Ascending aorta (tissue), 2 donors: ENCODE measurements around the gene OCIAD1. TPM values are rescaled to one million over a fixed set of nuclear protein-coding genes. Genes with fewer than 3 reads are reported as not detected.
A peak's percentile ranks its signal among the peaks of the same experiment; 100 is the strongest.
"Not testable (repeated sequence)": the region's sequence is repeated elsewhere in the genome, so short reads cannot be mapped to it uniquely, and the experiment has no call there.

ENCODE experiments used
- DNase-seq, 2 donors: peaks; one replicate each; pipeline ENCODE4 v3.0.0-alpha.2; 2019; ENCODE audit warnings: low spot score in 2 of 2
- H3K27ac ChIP-seq, 2 donors: fragments of 200-600 bp; sonication (generic); one replicate each; pipeline ENCODE4 v1.5.1; 2016 to 2017; ENCODE audit warnings: mild to moderate bottlenecking in 1 of 2
- H3K27me3 ChIP-seq: fragments of 200-600 bp; sonication (generic); one replicate; pipeline ENCODE4 v1.5.1; 2017
- H3K36me3 ChIP-seq, 2 donors: fragments of 200-600 bp; sonication (generic); one replicate each; pipeline ENCODE4 v1.5.1; 2016
- H3K4me1 ChIP-seq, 2 donors: fragments of 200-600 bp; sonication (generic); one replicate each; pipeline ENCODE4 v1.5.1; 2016 to 2017; ENCODE audit warnings: mild to moderate bottlenecking in 1 of 2
- H3K4me3 ChIP-seq, 2 donors: fragments of 200-600 bp; sonication (generic); one replicate each; pipeline ENCODE4 v1.5.1; 2016 to 2017; ENCODE audit warnings: mild to moderate bottlenecking in 1 of 2
- H3K9me3 ChIP-seq, 2 donors: fragments of 200-600 bp; sonication (generic); one replicate each; pipeline ENCODE4 v1.5.1; 2016
- CTCF ChIP-seq, 3 experiments: fragments of 200-600 bp in 2 of 3; fragments of 450-650 bp in 1 of 3; sonication (generic) in 2 of 3; IDR thresholded peaks; one replicate each; pipeline ENCODE4 v1.5.1; 2016 to 2019; ENCODE audit warnings: antibody characterized with exemption in 3 of 3, mild to moderate bottlenecking in 1 of 3, moderate library complexity in 1 of 3
- intact Hi-C: fragments of 100-400 bp; cut with DNase I; formaldehyde crosslinking; loops from one replicate; pipeline ENCODE4 v1.15.1; 2023
- total RNA-seq: library from RNA; depleted of rRNA; stranded (reverse); fragments of >200 nt; gene quantifications from one replicate; pipeline ENCODE4 v1.1.0, GENCODE V29; 2016

Gene OCIAD1
- total RNA-seq, 1 donor from 2014 or later = 146 TPM

- Histone ChIP-seq H3K36me3 (no peaks in the 10 kb centered on the region), H3K4me1 (peaks cover 9 to 35% of the 10 kb centered on the region in 2 donors), H3K27me3 (no peaks in the 10 kb centered on the region), H3K27ac (peak overlapping the region; percentile 77 to 80), H3K4me3 (peak overlapping the region; percentile 16 to 45), H3K9me3 (no peaks in the 10 kb centered on the region)
- peak in 1 of 2 donors; percentile 70 for DNase-seq
- intact Hi-C loops = no loop called here
- no peak for TF ChIP-seq CTCF (IDR thresholded peaks at IDR 0.05)
These were observed 26.1 kb upstream of the OCIAD1 start for GRCh38 chr4:48804584-48805301.

GRCh38 chr4:48812866-48813265, 18.0 kb upstream of the OCIAD1 start:
- no peaks in the 10 kb centered on the region for H3K9me3 ChIP-seq
- intact Hi-C loops = no loop called here
- DNase-seq = no peak
- no peak overlapping the region for H3K4me3 ChIP-seq
- no peaks in the 10 kb centered on the region for H3K27me3 ChIP-seq
- H3K36me3 ChIP-seq = no peaks in the 10 kb centered on the region
- no peak for TF ChIP-seq CTCF (IDR thresholded peaks at IDR 0.05)
- no peak overlapping the region for H3K27ac ChIP-seq
- H3K4me1 ChIP-seq = no peaks in the 10 kb centered on the region

GRCh38 chr4:48813964-48814363, 16.9 kb upstream of the OCIAD1 start:
- Histone ChIP-seq H3K27ac (no peak overlapping the region), H3K4me3 (no peak overlapping the region), H3K4me1 (no peaks in the 10 kb centered on the region), H3K27me3 (no peaks in the 10 kb centered on the region), H3K36me3 (no peaks in the 10 kb centered on the region), H3K9me3 (no peaks in the 10 kb centered on the region)
- DNase-seq = no peak
- no peak for TF ChIP-seq CTCF (IDR thresholded peaks at IDR 0.05)
- intact Hi-C loops = no loop called here

GRCh38 chr4:48815483-48815882, 15.4 kb upstream of the OCIAD1 start:
- intact Hi-C loops = no loop called here
- H3K4me3 ChIP-seq = no peak overlapping the region
- no peak for TF ChIP-seq CTCF (IDR thresholded peaks at IDR 0.05)
- H3K27ac ChIP-seq = no peak overlapping the region
- no peaks in the 10 kb centered on the region for H3K9me3 ChIP-seq
- H3K36me3 ChIP-seq = no peaks in the 10 kb centered on the region
- H3K27me3 ChIP-seq = no peaks in the 10 kb centered on the region
- no peaks in the 10 kb centered on the region for H3K4me1 ChIP-seq
- DNase-seq = no peak

GRCh38 chr4:48816297-48816696, 14.6 kb upstream of the OCIAD1 start:
- H3K27ac ChIP-seq, H3K9me3 ChIP-seq, H3K36me3 ChIP-seq, DNase-seq, H3K27me3 ChIP-seq, H3K4me1 ChIP-seq, intact Hi-C loops, H3K4me3 ChIP-seq: not testable (repeated sequence)

DNA sequence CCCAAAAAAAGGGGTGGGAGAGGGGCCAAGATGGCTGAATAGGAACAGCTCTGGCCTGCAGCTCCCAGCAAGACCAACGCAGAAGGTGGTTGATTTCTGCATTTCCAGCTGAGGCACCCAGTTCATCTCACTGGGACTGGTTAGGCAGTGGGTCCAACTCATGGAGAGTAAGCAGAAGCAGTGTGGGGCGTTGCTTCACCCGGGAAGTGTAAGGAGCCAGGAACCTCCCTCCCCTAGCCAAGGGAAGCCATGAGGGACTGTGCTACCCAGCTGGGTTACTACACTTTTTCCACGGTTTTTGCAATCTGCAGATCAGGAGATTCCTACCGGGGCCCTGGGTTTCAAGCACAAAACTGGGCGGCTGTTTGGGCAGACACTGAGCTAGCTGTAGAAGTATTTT, 13.9 kb upstream of the OCIAD1 start:
- Histone ChIP-seq H3K9me3 (no peaks in the 10 kb centered on the region), H3K4me1 (no peaks in the 10 kb centered on the region), H3K27ac (no peak overlapping the region), H3K27me3 (no peaks in the 10 kb centered on the region), H3K4me3 (no peak overlapping the region), H3K36me3 (no peaks in the 10 kb centered on the region)
- intact Hi-C loops = no loop called here
- no peak for DNase-seq
- no peak for TF ChIP-seq CTCF (IDR thresholded peaks at IDR 0.05)

DNA sequence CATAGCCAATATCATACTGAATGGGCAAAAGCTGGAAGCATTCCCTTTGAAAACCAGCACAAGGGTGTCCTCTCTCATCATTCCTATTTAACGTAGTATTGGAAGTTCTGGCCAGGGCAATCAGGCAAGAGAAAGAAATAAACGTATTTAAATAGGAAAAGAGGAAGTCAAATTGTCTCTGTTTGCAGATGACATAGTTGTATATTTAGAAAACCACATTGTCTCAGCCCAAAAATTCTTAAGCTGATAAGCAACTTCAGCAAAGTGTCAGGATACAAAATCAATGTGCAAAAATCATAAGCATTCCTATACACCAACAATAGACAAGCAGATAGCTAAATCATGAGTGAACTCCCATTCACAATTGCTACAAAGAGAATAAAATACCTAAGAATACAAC, 9.5 kb upstream of the OCIAD1 start:
- H3K27me3 ChIP-seq, H3K4me3 ChIP-seq, H3K27ac ChIP-seq, DNase-seq, intact Hi-C loops, H3K36me3 ChIP-seq, H3K4me1 ChIP-seq, H3K9me3 ChIP-seq: not testable (repeated sequence)
